Spleen (tissue), 11 donors: ENCODE measurements around the gene FN3KRP. TPM values are rescaled to one million over a fixed set of nuclear protein-coding genes. Genes with fewer than 3 reads are reported as not detected.

Experiments
- DNase-seq: peaks from one replicate; pipeline ENCODE4 v3.0.0-alpha.2; 2020
- H3K27ac ChIP-seq, 8 donors: fragments of 200-600 bp; sonication (generic) in 7 of 8; 1 replicate in 4 of 8; 2 replicates in 4 of 8; pipeline versions ENCODE4 v1.5.0 to v1.8.0; 2016 to 2021; ENCODE audit warnings: inconsistent platforms in 4 of 8, mild to moderate bottlenecking in 4 of 8, moderate library complexity in 1 of 8
- H3K27me3 ChIP-seq, 7 donors: fragments of 200-600 bp; sonication (generic) in 6 of 7; replicated peaks in 1 of 7; 1 replicate in 4 of 7; 2 replicates in 3 of 7; pipeline versions ENCODE4 v1.5.0 to v1.8.0; 2016 to 2021; ENCODE audit warnings: inconsistent platforms in 3 of 7, mild to moderate bottlenecking in 1 of 7
- H3K36me3 ChIP-seq, 6 donors: fragments of 200-600 bp; sonication (generic) in 5 of 6; 1 replicate in 4 of 6; 2 replicates in 2 of 6; pipeline versions ENCODE4 v1.5.0 to v1.8.0; 2016 to 2021; ENCODE audit warnings: inconsistent platforms in 2 of 6
- H3K4me1 ChIP-seq, 6 donors: fragments of 200-600 bp; sonication (generic) in 5 of 6; 1 replicate in 3 of 6; 2 replicates in 3 of 6; pipeline versions ENCODE4 v1.5.0 to v1.8.0; 2016 to 2021; ENCODE audit warnings: inconsistent platforms in 3 of 6
- H3K4me3 ChIP-seq, 8 donors: fragments of 200-600 bp; sonication (generic) in 7 of 8; 1 replicate in 4 of 8; 2 replicates in 4 of 8; pipeline versions ENCODE4 v1.5.0 to v1.8.0; 2016 to 2021; ENCODE audit warnings: inconsistent platforms in 4 of 8, mild to moderate bottlenecking in 4 of 8, moderate library complexity in 2 of 8
- H3K9me3 ChIP-seq, 8 donors: fragments of 200-600 bp; sonication (generic) in 7 of 8; 1 replicate in 4 of 8; 2 replicates in 4 of 8; pipeline versions ENCODE4 v1.5.0 to v1.8.0; 2016 to 2021; ENCODE audit warnings: inconsistent platforms in 4 of 8
- POLR2A ChIP-seq, 3 donors: fragments of 450-650 bp; IDR thresholded peaks; one replicate each; pipeline ENCODE4 v1.5.1; 2017; ENCODE audit warnings: antibody characterized with exemption in 3 of 3, mild to moderate bottlenecking in 1 of 3
- POLR2AphosphoS5 ChIP-seq, 3 donors: sonication (generic); formaldehyde crosslinking; IDR thresholded peaks; one replicate each; pipeline ENCODE4 v1.5.1; 2017; ENCODE audit warnings: antibody characterized with exemption in 3 of 3
- WGBS, 5 donors: extraction: QIAGEN DNeasy Blood & Tissue Kit in 3 of 5; methylation state at CpG; one replicate each; pipeline versions ENCODE4 v1.1.5 to v1.1.7; 2013 to 2018; 5-methylcytosine and 5-hydroxymethylcytosine counted together
- intact Hi-C: fragments of 100-400 bp; cut with DNase I; formaldehyde crosslinking; loops from one replicate; pipeline ENCODE4 v1.15.0; 2023; ENCODE audit warnings: low total_unique reads
- polyA plus RNA-seq, 3 donors: library from polyadenylated mRNA; stranded (reverse); fragments of 200-250 nt; gene quantifications; one replicate each; pipeline ENCODE4 v1.2.1, GENCODE V29; 2013
- total RNA-seq, 7 donors: library from RNA; depleted of rRNA in 3 of 7; stranded (reverse); fragments of >200 nt in 3 of 7; fragmentation: NEBNext Ultra II Directional in 4 of 7; extraction: Animal tissue kit (Norgen Biotek cat#: 25700) in 4 of 7; gene quantifications; one replicate each; pipeline versions ENCODE4 v1.1.0 to v1.2.1, GENCODE V29; 2016 to 2021
- TF ChIP-seq, protein P1 (sequence below), 11 experiments: fragments of 200-600 bp in 7 of 11; fragments of 450-650 bp in 4 of 11; sonication (generic) in 4 of 11; IDR thresholded peaks in 8 of 11; conservative IDR thresholded peaks in 3 of 11; 1 replicate in 7 of 11; 2 replicates in 4 of 11; pipeline versions ENCODE4 v1.4.0 to v1.8.0; 2016 to 2021; ENCODE audit warnings: antibody characterized with exemption in 11 of 11, inconsistent platforms in 4 of 11, mild to moderate bottlenecking in 1 of 11
- donor health status: healthy with polysubstance abuse.
- donor health status: DM: no; HTN: no; CAD: no; lungs with moderate emphysema.
- donor health status: DM: no; HTN: no; CAD: no.
- donor health status: Bipolar disorder and iron deficiency.
- donor health status: healthy.
- donor health status: DM: no; HTN: no; CAD: no.
- donor health status: DM: yes; HTN: yes; CAD: no.

The FN3KRP gene
- total and polyA plus RNA-seq, 10 donors: 16.3 to 35.1 (median 24.8) TPM

DNA sequence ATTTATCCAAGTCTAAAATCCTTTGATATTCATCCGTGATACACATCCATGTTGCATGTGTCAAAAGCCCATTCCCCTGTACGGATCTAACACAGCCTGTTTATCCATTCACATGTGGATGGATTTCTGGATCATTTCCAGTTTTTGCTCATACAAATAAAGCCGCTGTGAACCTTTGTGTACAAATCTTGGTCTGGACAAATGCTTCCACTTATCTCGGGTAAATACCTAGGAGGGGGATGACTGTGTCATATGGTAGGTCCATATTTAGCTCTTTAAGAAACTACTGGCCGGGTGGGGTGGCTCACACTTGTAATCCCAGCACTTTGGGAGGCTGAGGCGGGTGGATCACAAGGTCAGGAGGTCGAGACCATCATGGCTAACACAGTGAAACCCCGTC is 29.0 kb downstream of the FN3KRP start:
- peaks cover 0 to 39% (median 30%) of the 10 kb centered on the region in 8 donors for H3K9me3 ChIP-seq
- TF ChIP-seq POLR2AphosphoS5 (IDR thresholded peaks at IDR 0.05): no peak
- TF ChIP-seq, protein P1, sequence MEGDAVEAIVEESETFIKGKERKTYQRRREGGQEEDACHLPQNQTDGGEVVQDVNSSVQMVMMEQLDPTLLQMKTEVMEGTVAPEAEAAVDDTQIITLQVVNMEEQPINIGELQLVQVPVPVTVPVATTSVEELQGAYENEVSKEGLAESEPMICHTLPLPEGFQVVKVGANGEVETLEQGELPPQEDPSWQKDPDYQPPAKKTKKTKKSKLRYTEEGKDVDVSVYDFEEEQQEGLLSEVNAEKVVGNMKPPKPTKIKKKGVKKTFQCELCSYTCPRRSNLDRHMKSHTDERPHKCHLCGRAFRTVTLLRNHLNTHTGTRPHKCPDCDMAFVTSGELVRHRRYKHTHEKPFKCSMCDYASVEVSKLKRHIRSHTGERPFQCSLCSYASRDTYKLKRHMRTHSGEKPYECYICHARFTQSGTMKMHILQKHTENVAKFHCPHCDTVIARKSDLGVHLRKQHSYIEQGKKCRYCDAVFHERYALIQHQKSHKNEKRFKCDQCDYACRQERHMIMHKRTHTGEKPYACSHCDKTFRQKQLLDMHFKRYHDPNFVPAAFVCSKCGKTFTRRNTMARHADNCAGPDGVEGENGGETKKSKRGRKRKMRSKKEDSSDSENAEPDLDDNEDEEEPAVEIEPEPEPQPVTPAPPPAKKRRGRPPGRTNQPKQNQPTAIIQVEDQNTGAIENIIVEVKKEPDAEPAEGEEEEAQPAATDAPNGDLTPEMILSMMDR (IDR thresholded peaks at IDR 0.05 in 8 of 11, conservative IDR thresholded peaks at IDR 0.05 in 3 of 11): no peak
- no peak for TF ChIP-seq POLR2A (IDR thresholded peaks at IDR 0.05)
- intact Hi-C loops: no loop called here
- peaks cover 0 to 30% (median 13%) of the 10 kb centered on the region in 6 donors for H3K36me3 ChIP-seq
- no peak for DNase-seq
- WGBS, 5 donors: 80 to 88% (median 83%) methylated on average over 8 of the region's 8 CpGs
- H3K4me3 ChIP-seq: no peak overlapping the region
- peaks cover 0 to 4% (median 0%) of the 10 kb centered on the region in 6 donors for H3K4me1 ChIP-seq
- no peaks in the 10 kb centered on the region for H3K27me3 ChIP-seq
- no peak overlapping the region for H3K27ac ChIP-seq

DNA sequence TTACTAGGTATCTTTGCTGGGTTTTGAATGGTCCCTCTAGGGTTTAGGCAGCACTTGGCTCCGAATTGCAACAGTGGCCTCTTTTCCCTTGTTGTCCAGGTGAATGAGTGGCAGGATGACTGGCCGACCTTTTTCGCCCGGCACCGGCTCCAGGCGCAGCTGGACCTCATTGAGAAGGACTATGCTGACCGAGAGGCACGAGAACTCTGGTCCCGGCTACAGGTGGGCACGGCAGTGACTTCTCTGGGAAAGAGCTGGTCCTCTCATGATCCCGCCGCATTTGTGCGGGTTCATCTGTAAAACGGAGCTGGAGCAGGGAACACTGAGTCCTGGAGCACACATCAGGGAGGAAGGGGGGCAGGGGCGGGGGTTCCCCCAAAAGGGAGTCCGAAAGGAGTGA is 32.2 kb downstream of the FN3KRP start:
- Histone ChIP-seq H3K36me3 (no peaks in the 10 kb centered on the region), H3K9me3 (peaks cover 0 to 26% (median 19%) of the 10 kb centered on the region in 8 donors), H3K4me3 (no peak overlapping the region), H3K27me3 (no peaks in the 10 kb centered on the region), H3K4me1 (peaks cover 10 to 18% (median 17%) of the 10 kb centered on the region in 6 donors), H3K27ac (no peak overlapping the region)
- DNase-seq: no peak
- intact Hi-C loops: no loop called here
- TF ChIP-seq POLR2AphosphoS5 (IDR thresholded peaks at IDR 0.05) (no peak), POLR2A (IDR thresholded peaks at IDR 0.05) (no peak)
- TF ChIP-seq, protein P1 (IDR thresholded peaks at IDR 0.05 in 8 of 11, conservative IDR thresholded peaks at IDR 0.05 in 3 of 11): no peak
- 92 to 98% (median 97%) methylated on average over 16 of the region's 16 CpGs for WGBS, 5 donors

DNA sequence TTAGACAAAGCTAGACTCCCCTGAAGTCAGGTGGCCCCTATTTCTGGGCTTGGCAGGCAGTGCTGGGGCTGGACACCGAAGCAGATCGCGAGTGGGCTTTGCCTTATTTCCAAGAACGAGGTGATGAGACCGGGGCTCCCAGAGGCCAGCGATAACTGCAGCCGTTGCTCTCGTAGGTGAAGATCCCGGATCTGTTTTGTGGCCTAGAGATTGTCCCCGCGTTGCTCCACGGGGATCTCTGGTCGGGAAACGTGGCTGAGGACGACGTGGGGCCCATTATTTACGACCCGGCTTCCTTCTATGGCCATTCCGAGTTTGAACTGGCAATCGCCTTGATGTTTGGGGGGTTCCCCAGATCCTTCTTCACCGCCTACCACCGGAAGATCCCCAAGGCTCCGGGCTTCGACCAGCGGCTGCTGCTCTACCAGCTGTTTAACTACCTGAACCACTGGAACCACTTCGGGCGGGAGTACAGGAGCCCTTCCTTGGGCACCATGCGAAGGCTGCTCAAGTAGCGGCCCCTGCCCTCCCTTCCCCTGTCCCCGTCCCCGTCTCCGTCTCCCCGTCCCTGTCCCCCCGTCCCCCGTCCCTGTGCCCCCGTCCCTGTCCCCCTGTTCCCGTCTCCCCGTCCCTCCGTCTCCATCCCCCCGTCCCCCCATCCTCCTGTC is 33.9 kb downstream of the FN3KRP start:
- TF ChIP-seq, protein P1 (IDR thresholded peaks at IDR 0.05 in 8 of 11, conservative IDR thresholded peaks at IDR 0.05 in 3 of 11): no peak
- TF ChIP-seq POLR2A (IDR thresholded peaks at IDR 0.05): no peak
- TF ChIP-seq POLR2AphosphoS5 (IDR thresholded peaks at IDR 0.05): no peak
- intact Hi-C loops: loop anchor here (10.0 kb wide), 1 partner anchor 96 kb away; no protein-coding TSS in a partner anchor
- peaks cover 0 to 25% (median 19%) of the 10 kb centered on the region in 8 donors for H3K9me3 ChIP-seq

DNA sequence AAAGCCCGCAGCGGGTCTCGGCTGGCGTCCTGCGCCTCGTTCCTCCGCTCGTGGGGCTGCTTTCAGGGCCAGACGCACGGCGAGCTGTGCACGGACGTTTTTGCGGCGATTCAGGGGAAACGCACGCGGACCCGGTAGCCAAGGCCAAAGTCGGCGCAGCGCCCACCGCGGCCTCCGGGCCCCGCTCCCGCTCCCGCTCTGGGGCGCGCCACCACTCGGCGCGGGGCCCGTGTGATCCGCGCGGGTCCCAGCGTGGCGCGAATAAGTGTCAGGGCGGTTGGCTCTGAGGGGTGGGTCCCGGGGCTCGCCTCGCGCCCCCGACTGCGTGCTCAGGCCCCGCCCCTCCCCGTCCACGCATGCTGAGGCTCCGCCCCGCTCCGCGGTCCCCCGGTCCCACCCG is 34.7 kb downstream of the FN3KRP start:
- Histone ChIP-seq H3K4me1 (peaks cover 10 to 31% (median 20%) of the 10 kb centered on the region in 6 donors), H3K9me3 (peaks cover 0 to 18% (median 11%) of the 10 kb centered on the region in 8 donors), H3K36me3 (peaks cover 0 to 5% (median 0%) of the 10 kb centered on the region in 6 donors), H3K4me3 (peak overlapping the region; percentile 38 to 100 (median 99)), H3K27me3 (no peaks in the 10 kb centered on the region), H3K27ac (peak overlapping the region in 5 of 8 donors; percentile 38 to 88 (median 87))
- no peak for DNase-seq
- TF ChIP-seq POLR2A (IDR thresholded peaks at IDR 0.05) (no peak), POLR2AphosphoS5 (IDR thresholded peaks at IDR 0.05) (peak in 1 of 3 donors; percentile 13)
- TF ChIP-seq, protein P1 (IDR thresholded peaks at IDR 0.05 in 8 of 11, conservative IDR thresholded peaks at IDR 0.05 in 3 of 11): no peak
- intact Hi-C loops: loop anchor here (10.0 kb wide), 1 partner anchor 96 kb away; no protein-coding TSS in a partner anchor
- WGBS, 5 donors: 0 to 2% (median 1%) methylated on average over 14 to 55 of the region's 56 CpGs; no CpG with 5 or more reads in 1 of the 5 donors

More for the DNA sequence above, 33.9 kb downstream of the FN3KRP start:
- Histone ChIP-seq H3K36me3 (no peaks in the 10 kb centered on the region), H3K4me1 (peaks cover 10 to 31% (median 20%) of the 10 kb centered on the region in 6 donors), H3K27ac (no peak overlapping the region), H3K4me3 (no peak overlapping the region), H3K27me3 (no peaks in the 10 kb centered on the region)
- WGBS, 5 donors: 56 to 85% (median 65%) methylated on average over 39 to 40 of the region's 40 CpGs
- no peak for DNase-seq
